Kidney epithelial cell (primary cell): ENCODE results near the gene DENND2A. TPM values are rescaled to one million over a fixed set of nuclear protein-coding genes. Genes with fewer than 3 reads are reported as not detected.

Experiments
- DNase-seq: peaks from one replicate; pipeline ENCODE4 v3.0.0-alpha.2; 2010; ENCODE audit warnings: low read depth
- H3K27me3 ChIP-seq: 2 replicates; pipeline ENCODE4 v1.6.0; 2011; ENCODE audit warnings: low read length; ENCODE audit not compliant: control insufficient read depth, insufficient read depth
- H3K36me3 ChIP-seq: 2 replicates; pipeline ENCODE4 v1.5.1; 2011; ENCODE audit warnings: low read length; ENCODE audit not compliant: control insufficient read depth, insufficient read depth
- H3K4me3 ChIP-seq: 2 replicates; pipeline ENCODE4 v1.5.1; 2011; ENCODE audit warnings: low read depth, mild to moderate bottlenecking, control low read depth, low read length
- total RNA-seq: library from RNA; depleted of rRNA; stranded (reverse); fragments of >200 nt; gene quantifications from 2 replicates; pipeline ENCODE4 v1.2.3, GENCODE V29; 2015
- TF ChIP-seq, protein P1 (sequence below): IDR thresholded peaks from 2 replicates; pipeline ENCODE4 v1.5.1; 2011; ENCODE audit warnings: mild to moderate bottlenecking, moderate library complexity, low read length, control low read depth, inconsistent platforms; ENCODE audit not compliant: insufficient read depth, poor library complexity, severe bottlenecking

Gene DENND2A
- total RNA-seq, 1 donor from 2014 or later: 14.8 TPM

DNA sequence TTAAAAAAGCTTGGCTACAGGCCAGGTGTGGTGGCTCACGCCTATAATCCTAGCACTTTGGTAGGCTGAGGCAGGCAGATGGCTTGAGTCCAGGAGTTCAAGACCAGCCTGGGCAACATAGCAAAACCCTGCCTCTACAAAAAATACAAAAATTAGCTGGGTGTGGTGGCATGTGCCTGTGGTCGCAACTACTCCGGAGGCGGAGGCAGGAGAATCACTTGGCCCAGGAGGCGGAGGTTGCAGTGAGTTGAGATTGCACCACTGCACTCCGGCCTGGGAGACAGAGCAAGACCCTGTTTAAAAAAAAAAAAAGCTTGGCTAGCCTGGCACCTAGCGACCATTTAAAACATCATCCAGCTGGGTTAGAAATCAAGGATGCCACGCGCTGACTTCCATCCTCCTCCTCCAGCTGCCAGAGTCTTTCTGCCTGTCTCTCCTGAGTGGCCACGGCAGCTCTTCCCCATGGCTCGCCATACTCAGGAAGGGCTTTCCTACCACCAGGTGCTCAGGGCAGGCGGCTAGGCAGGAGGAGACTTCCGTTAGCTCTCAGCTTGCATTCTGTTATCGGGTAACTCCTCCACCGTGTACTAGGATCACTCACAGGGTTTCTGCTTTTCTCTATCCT, 45.0 kb downstream of the DENND2A start:
- Histone ChIP-seq H3K27me3 (no peaks in the 10 kb centered on the region), H3K4me3 (no peak overlapping the region), H3K36me3 (no peaks in the 10 kb centered on the region)
- DNase-seq: no peak
- TF ChIP-seq, protein P1, sequence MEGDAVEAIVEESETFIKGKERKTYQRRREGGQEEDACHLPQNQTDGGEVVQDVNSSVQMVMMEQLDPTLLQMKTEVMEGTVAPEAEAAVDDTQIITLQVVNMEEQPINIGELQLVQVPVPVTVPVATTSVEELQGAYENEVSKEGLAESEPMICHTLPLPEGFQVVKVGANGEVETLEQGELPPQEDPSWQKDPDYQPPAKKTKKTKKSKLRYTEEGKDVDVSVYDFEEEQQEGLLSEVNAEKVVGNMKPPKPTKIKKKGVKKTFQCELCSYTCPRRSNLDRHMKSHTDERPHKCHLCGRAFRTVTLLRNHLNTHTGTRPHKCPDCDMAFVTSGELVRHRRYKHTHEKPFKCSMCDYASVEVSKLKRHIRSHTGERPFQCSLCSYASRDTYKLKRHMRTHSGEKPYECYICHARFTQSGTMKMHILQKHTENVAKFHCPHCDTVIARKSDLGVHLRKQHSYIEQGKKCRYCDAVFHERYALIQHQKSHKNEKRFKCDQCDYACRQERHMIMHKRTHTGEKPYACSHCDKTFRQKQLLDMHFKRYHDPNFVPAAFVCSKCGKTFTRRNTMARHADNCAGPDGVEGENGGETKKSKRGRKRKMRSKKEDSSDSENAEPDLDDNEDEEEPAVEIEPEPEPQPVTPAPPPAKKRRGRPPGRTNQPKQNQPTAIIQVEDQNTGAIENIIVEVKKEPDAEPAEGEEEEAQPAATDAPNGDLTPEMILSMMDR: no peak

DNA sequence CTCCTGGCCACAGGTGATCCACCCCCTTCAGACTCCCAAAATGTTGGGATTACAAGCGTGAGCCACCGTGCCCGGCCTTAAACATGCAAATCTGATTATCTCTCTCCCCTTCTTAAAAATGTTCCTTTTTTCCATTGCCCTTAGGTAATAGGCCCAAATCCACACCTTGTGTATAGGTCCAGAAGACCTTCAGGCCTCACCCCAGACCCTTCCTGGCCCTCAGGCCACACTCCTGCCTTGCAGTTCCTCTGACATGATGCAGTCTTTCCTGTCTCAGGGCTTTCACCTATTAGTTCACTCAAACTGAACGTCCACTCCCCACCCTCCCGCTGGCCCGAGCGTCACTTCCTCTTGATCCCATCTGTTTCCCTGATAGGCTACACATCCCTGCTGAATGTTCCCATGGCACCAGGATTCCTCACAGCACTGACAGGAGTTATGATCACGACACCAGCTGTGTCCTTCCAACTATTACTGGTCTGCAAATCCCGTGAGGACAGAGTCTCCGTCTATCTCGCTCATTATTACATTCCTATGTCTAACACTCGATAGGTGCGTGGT, 46.4 kb downstream of the DENND2A start:
- TF ChIP-seq, protein P1: no peak

DNA sequence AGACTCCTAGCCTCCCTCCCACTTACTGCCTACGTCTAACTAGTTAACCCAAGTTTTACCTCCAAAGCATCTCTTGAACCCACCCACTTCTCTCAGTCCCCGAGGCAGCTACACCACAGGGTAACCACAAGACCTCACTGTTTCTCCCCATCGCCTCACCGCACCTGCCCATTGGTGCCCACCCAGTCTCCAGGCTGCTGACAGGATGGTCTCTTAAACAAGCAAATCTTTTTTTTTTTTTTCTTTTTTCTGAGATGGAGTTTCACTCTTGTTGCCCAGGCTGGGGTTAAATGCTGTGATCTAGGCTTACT, 47.0 kb downstream of the DENND2A start:
- Histone ChIP-seq H3K27me3 (no peaks in the 10 kb centered on the region), H3K36me3 (no peaks in the 10 kb centered on the region), H3K4me3 (no peak overlapping the region)
- DNase-seq: no peak
- TF ChIP-seq, protein P1: no peak

More for the DNA sequence above, 46.4 kb downstream of the DENND2A start:
- no peak for DNase-seq
- Histone ChIP-seq H3K36me3 (no peaks in the 10 kb centered on the region), H3K4me3 (no peak overlapping the region), H3K27me3 (no peaks in the 10 kb centered on the region)

DNA sequence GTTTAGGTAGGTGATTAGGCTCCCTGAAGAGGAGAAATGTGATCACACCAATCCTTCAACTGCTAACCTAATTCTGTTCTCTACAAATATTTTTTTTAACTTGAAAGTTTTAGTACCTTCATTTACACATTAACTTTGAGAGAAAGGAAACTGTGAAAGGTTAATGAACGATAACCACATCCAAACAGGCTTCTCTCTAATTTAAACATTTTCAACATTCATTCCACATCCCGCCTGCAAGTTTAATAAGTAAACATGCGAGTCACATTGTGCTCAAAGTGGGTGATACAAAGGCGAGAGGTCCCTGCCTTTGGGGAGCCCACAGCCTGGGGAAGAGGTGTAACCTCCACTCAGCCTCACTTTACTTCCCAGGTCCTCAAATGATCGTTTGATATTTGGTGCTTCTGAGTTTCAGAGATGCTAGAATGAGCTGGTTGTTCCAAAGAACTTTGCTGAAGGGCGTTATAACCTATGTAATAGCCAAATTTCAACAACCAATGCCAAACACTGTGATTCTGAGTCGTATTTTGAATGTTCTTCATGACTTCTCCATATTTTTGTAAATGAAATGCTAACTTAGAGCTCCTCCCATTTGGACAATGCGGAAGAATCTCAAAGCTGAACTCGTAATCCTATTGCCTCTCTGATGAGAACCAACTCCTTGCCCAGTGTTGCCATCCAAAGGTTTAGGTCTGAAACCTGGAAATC, 47.5 kb downstream of the DENND2A start:
- TF ChIP-seq, protein P1: no peak
- peak; percentile 51 for DNase-seq
- Histone ChIP-seq H3K36me3 (no peaks in the 10 kb centered on the region), H3K27me3 (no peaks in the 10 kb centered on the region), H3K4me3 (no peak overlapping the region)

DNA sequence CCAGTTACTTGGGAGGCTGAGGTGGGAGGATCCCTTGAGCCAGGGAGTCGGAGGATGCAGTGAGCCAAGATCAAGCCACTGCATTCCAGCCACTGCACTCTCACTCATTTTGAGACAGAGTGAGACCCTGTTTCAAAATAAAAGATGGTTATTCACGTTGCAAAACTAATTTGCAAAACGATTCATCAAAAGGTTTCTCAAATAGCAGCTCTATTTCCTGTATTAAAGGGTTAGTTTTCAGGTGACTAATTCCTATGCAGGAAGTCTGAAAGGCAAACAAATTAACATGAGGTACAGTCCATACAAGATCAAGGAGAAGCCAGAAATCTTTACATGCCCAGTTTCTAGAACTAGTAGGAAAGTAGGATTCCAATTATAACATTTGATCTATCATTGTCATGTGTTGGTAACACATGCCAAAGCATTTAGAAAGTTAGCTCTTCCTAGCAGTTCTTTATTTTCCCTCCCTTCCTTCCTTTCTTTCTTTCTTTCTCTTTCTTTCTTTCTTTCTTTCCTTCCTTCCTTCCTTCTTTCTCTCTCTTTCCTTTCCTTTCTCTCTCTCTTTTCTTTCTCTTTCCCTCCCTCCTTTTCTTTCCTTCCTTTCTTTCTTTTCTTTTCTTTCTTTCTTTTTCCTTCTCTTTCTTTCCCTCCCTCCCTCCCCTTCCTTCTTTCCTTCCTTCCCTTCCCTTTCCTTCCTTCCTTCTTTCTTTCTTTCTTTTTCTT, 49.3 kb downstream of the DENND2A start:
- no peak for DNase-seq
- peaks cover 2% of the 10 kb centered on the region for H3K36me3 ChIP-seq

More for the DNA sequence above, 49.3 kb downstream of the DENND2A start:
- H3K27me3 ChIP-seq: no peaks in the 10 kb centered on the region
- H3K4me3 ChIP-seq: no peak overlapping the region
- TF ChIP-seq, protein P1: no peak
